HG03565 (cell line): ENCODE results near the gene LPCAT3.
A peak's percentile ranks its signal among the peaks of the same experiment; 100 is the strongest.
"Not testable (repeated sequence)": the region's sequence is repeated elsewhere in the genome, so short reads cannot be mapped to it uniquely, and the experiment has no call there.

Experiments
- ATAC-seq: cut with Tn5 transposase; IDR thresholded peaks from one replicate; pipeline ENCODE4 v1.9.1; 2021; ENCODE audit warnings: mild to moderate bottlenecking, moderate library complexity; ENCODE audit not compliant: unreplicated experiment

Gene LPCAT3, protein sequence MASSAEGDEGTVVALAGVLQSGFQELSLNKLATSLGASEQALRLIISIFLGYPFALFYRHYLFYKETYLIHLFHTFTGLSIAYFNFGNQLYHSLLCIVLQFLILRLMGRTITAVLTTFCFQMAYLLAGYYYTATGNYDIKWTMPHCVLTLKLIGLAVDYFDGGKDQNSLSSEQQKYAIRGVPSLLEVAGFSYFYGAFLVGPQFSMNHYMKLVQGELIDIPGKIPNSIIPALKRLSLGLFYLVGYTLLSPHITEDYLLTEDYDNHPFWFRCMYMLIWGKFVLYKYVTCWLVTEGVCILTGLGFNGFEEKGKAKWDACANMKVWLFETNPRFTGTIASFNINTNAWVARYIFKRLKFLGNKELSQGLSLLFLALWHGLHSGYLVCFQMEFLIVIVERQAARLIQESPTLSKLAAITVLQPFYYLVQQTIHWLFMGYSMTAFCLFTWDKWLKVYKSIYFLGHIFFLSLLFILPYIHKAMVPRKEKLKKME

DNA sequence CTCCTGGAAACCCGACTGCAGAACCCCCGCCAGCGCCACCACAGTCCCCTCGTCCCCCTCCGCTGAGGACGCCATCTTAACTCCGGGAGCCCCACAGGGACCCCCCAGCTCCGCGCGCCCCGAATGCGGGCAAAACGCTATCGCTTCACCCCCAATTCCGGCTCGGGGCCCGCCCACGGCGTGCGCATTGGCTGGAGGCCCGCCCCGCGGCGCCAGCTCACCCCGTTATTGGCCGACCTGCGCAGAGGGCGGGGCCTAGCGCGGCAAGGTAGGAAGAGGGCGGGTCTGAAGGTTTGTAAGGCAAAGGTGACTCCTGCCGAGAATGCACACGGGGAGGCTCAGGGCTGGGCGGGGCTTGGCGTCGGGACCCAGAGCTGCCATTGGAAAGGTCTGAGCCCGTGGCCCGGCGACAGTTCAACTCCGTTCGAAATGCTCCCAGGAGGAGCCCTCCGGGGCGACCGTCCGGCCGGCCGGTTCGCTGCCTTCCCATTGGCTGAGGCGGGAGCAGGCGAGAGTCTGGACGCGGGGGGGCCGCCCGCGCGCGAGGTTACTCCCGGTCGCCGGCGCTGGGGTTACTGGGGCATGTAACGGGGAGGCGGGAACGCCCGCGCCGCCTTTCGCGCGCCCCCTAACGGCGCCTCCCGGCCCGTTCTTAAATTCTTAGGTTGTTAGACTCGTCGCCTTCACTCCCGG, at the start of gene LPCAT3:
TSS of gene LPCAT3 (minus strand) at position 127 of the 693 bp plus-strand sequence. CDS start at position 75, 52 bp downstream.
- ATAC-seq = peak; percentile 88

DNA sequence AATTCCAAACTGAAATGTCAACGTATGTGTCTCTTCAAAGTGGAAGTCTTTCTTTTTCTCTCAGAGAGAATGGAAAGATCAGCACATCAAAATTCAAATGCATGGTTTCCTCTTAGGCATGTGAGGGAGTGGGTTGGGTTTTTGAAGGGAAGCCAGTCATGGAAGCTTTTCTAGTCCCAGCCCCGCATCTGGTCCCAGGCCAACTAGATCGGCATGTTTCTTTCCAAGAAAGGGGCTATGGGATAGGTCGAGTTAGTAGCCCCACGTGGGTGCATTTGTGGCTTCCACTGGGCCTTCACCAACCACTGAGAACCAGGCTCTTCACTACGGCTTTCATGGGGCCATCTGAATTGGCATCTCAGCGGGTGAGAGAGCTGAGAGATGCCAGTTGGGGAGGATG, 48.8 kb upstream of the LPCAT3 start:
- ATAC-seq = no peak

DNA sequence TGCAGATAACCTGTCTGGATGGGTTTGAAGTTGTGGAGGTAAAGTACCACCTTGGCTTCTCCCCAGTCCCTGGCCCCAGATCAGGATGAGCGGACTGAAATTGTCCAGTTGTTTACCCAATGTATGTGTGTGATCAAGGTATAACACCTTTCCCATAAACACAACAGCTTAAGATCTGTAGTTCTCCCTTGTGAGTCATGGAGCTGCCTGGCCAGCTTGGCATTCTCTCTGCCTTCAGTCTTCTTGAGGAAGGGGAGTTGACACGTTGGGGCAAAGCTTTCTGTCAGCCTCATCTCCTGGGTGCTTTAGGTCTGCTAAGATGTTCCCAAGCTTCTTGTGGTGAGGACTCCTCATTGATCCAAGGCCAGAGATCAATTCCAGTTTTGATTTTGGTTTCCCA, 48.3 kb upstream of the LPCAT3 start:
- no peak for ATAC-seq

DNA sequence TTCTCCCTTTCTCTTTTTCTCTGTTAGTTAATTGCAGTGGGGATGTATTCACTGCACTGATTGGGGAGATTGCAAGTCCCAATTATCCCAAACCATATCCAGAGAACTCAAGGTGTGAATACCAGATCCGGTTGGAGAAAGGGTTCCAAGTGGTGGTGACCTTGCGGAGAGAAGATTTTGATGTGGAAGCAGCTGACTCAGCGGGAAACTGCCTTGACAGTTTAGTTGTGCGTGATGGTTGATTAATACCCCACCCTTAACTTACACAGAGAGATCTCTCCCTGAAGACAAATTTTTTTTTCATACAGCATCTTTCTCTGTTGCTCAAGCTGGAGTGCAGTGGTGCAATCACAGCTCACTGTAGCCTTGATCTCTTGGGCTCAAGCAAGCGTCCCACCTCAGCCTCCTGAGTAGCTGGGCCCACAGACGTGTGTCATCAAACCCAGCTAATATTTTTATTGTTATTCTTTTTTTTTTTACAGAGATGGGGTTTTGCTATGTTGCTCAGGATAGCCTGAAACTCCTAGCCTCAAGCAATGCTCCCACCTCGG, 46.9 kb upstream of the LPCAT3 start:
- no peak for ATAC-seq

DNA sequence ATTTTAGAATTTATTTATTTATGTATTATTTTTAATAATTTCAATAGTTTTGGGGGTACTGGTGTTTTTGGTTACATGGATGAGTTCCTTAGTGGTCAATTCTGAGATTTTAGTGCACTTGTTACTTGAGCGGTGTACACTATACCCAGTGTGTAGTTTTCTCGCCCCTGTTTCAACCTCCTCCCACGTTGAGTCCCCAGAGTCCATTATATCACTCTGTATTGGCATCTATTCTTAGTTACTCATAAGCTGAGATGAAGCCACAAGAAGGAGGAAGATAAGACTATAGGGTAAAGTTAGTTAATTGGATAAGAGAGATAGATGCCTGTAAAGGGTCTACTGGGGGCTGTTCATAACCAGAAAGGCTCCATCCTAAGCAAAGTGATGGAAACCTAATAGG, 46.2 kb upstream of the LPCAT3 start:
- no peak for ATAC-seq

DNA sequence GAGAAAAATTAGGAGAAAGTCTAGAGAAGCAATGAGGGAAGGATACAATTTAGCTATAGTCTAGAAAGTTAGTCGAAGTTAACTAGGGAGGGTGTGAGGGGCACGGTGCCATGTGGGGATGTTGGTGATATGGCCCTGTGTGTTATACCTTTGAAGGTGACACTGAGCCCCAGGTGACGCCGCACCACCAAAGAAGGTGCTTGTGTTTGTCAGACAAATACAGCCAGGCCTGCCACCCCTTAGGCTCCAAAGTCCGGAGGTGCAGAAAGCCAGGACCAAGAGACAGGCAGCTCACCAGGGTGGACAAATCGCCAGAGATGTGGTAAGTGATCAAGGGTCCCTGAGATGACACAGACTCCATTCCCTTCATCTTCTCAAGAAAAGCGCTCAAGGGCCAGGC, 43.3 kb upstream of the LPCAT3 start:
- ATAC-seq = no peak

DNA sequence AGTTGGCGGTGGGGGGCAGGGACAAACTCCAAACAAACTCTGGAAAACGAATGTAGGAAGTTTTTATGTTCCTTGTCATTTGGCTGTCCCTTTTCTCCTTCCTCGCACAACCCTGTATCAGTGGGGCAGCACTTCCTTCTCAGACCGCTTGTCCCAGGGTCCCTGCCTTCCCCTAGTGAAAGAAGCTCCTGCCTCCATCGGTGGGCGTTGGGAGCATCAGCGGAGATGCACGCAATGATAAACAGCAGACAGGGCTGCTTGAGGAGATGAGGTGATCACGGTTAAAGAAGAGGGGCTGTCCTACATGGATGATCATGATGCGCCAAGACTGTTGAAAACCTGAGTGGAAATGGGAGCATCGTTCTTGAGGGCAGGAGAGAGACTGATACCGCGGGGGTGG, 42.9 kb upstream of the LPCAT3 start:
- no peak for ATAC-seq

DNA sequence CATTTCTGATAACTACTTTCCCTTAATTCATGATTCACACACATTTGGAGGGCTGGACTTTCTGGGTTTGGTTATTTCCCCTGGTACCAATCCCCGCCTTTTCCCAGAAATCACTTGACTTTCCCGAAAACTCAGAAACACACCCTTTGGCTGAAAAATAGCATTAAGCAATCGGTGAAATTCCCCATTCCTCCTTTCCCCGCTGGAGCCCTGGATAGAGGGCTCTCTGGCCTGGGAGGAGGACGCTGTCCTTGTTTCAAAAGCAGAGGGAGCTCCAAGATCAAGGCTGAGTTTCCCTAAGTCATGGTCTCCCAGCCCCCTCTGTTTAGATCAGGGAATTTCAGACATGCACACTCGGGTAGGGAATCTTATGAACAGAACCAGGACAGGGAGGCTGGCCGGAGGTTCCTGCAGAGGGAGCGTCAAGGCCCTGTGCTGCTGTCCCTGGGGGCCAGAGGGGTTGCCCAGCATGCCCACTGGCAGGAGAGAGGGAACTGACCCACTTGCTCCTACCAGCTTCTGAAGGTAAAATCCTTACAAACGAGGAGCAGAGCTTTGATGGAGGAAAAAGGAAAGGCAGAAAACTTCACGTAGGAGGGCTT, 42.2 kb upstream of the LPCAT3 start, which contains the start of gene C1S:
TSS of gene C1S (plus strand) at position 366 of the 602 bp plus-strand sequence. CDS start 1,195 bp downstream, outside the sequence.
- no peak for ATAC-seq

DNA sequence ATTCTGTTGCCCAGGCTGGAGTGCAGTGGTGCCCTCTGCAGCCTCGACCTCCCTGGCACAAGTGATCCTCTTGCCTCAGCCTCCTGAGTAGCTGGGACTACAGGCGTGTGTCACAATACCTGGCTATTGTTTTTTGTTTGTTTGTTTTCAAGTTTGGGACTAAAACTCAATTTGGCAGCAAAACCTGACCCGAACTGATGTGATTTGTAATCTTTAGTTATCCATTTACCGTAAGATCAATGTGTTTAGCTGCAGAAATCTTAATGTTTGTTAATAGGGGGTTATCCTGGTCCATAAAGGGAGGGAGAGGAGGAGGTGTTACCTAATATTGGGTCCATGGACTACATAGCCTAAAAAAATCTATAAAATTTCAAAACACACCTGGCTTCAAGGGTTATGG, 41.5 kb upstream of the LPCAT3 start:
- ATAC-seq = no peak

DNA sequence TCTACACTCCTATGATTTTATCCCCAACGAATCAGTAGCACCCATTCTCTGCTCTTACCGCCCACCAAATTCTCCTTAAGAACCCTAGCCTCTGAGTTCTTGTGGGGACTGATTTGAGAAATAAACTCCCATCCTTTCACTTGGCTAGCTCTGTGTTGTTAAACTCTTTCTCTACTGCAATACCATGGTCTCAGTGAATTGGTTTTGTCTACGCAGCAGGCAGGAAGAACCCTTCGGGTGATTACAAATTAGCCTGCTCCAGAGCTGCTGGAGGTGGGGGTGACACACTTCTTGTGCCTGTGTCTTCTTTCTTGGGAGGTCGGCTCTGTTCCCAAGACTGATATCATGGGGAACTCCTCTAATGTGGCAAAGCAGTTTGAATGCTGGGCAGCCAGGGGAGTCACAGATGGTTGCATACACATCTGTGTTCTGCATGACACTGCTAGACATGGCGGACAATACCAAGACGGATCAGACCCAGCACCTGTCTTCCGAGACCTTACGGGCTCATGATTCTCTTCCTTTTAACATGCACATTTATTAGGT, 40.6 kb upstream of the LPCAT3 start:
- ATAC-seq = no peak

DNA sequence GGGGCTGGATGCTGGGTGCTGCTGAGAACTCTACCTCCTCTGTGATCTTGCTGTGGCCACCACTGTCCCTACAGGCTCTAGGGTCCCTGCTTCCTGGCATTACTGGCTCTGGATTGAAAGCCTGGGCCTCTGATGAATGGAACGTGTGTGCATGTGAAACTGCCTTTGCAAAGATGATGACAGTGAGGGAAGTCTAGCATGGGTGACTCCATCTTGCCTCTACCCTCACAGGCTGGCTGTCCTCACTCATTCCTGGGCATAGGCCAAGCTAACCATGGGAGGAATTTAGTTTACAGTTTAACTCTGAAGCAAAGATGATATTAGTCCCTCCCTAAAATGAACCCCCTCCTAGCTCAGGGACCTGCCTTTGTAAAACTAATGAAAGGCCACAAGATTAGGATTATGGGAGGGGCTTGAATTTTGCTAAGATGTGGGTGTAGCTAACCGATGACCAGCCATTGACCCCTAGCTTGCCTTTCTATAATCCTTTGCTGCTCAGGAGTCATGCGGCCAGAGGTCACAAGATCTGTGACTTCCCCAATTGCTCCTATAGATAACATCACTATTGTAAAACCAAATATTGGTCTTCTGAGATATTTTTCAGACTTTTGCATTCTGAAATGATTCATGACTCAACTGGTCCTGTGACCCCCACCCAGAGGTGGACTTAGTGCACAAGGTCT, 40.0 kb upstream of the LPCAT3 start:
- ATAC-seq = no peak

DNA sequence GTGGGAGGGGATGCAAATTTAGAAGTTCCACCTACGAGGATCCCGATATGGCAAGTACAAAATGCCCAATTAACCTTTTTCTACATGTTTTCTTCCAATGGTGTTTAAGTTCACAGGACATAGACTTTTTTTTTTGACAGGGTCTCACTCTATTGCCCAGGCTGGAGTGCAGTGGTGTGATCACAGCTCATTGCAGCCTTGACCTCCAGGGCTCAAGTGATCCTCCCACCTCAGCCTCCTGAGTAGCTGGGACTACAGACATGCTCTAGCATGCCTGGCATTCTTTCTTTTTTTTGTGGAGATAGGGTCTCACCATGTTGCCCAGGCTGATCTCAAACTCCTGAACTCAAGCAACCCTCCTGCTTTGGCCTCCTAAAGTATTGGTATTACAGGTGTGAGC, 37.5 kb upstream of the LPCAT3 start:
- not testable (repeated sequence) for ATAC-seq

DNA sequence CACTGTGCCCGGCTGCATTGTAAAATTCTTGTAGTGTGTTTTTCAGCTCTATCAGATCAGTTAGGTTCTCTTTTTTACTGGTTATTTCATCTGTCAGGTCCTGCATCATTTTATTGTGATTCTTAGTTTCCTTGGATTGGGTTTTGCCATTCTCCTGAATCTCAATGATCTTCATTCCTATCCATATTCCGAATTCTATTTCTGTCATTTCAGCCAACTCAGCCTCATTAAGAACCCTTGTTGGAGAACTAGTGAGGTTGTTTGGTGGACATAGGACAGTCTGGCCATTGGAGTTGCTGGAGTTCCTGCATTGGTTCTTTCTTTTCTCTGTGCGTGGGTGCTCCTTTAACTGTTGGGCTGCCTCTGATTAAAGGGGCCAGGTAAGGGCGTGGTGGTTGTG, 36.6 kb upstream of the LPCAT3 start:
- no peak for ATAC-seq

DNA sequence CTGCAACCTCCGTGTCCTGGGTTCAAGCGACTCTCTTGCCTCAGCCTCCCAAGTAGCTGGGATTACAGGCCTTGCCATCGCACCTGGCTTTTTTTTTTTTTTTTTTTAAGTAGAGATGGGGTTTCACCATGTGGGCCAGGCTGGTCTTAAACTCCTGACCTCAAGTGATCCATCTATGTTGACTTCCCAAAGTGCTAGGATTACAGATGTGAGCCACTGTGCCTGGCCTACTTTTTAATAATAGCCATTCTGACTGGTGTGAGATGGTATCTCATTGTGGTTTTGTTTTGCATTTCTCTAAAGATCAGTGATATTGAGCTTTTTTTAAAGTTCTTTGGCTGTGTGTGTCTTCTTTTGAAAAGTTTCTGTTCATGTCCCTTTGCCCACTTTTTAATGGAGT, 31.7 kb upstream of the LPCAT3 start:
- not testable (repeated sequence) for ATAC-seq

DNA sequence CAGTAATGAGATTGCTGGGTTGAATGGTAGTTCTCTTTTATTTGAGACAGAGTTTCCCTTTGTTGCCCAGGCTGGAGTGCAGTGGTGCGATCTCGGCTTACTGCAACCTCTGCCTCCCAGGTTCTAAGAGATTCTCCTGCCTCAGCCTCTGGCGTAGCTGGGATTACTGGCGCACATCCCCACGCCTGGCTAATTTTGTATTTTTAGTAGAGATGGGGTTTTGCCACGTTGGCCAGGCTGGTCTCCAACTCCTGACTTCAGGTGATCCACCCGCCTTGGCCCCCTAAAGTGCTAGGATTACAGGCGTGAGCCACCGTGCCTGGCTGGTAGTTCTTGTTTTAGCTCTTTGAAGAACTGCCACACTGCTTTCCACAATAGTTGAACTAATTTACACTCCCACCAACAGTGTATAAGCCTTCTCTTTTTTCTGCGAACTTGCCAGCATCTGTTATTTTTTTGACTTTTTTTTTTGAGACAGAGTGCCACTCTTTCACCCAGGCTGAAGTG, 31.2 kb upstream of the LPCAT3 start:
- not testable (repeated sequence) for ATAC-seq

DNA sequence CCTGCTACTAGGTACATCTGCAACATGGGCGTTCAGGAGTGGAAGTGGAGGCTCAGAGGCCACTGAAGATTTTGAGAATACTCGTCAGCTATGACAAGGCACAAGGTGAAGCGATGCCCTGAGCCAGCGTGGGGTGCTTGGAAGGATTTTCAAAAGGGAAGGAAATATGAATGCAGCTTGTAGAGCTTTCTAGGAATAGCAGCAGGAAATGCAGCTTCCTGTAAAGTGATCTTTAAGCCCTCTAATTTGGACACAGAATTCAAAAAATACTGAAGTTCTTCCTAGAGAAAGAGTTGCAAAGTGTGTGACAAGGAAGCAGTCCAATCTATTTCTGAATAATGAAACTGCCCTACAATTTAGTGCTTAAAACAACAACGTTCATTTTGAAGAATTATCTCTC, 29.0 kb upstream of the LPCAT3 start:
- no peak for ATAC-seq

DNA sequence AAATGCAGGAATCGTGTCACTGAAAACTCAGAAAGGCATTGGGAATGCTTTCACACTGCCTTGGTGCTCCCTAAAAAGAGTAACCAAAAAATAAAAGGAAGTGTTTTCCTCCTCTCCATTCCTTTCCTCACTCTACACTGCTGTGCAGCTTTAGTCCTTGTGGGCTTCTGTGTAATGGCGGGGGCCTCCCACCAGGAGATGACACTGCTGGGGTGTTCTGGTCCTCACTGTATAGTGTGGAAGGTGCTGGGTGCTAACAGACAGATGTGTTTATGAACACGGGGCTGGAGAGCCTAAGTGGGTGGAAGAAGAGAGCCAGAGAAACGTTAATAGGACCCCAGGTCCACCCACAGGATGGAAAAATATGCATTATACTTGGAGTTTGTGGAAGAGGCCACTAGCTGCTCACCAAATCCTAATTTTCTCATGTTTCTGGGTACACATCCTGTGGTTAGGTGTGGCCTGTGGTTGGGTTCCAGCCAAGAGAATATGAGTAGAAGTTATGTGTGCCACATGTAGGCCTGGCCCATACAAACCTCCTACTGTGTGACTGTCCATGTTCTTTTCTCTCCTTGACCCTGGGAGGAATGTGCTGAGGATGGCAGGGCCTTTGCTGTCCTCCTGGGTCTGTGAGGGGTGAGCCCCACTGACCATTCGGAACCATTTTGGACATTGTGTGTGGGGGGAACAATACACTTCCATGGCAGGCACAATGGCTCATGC, 28.3 kb upstream of the LPCAT3 start:
- ATAC-seq = no peak

DNA sequence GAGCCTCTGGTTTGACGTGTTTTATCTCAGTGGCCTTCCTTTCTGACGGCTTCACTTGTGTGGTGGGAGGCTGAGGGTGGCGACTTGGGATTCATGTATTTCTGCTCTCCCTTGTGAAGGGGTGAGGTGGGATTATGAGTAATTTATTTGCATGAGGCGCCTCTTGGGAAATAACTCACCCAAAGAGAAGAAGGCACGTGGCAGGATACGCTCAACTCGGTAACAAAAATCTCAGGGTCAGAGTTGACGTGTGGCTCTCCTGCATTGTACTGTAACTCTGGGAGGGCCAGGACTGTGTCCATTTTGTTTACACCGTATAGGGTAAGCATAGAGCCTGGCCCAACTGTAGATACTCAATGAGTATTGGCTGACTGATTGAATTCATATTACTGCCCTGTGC, 27.6 kb upstream of the LPCAT3 start:
- no peak for ATAC-seq

DNA sequence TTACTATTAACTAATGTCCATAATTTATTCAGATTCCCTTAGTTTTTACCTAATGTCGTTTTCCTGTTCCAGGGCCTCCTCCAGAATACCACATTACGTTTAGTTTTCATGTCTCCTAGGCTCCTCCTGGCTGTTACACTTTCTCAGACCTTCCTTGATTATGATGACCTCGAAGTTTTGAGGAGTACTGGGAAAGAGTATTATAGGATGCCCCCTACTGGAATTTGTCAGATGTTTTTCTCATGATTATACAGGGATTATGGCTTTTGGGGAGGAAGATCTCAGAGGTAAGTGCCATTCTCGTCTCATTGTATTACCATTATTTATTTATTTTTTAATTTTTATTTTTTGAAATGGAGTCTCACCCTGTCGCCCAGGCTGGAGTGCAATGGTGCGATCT, 24.6 kb upstream of the LPCAT3 start:
- no peak for ATAC-seq

DNA sequence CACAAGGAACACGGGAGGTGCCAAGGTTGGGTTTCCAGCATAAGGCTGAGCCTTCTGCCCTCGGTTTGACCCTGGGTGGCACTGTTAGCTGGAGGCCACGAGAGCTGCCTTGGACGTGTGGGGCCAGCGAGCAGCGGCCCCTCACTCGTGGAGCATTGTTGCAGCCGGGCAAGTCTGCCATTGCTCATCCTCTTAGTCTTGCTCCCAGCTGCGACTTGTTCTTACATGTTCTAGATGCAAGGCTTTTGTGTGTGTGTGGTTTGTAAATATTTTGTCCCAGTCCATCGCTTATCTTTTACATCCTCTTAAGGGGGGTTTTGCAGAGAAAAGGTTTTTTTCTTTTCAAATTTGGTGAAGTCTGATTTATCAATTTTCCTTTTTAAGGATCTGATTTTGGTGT, 21.1 kb upstream of the LPCAT3 start:
- no peak for ATAC-seq
